ENCODE data around the gene PBRM1.
"Not testable (repeated sequence)": the region's sequence is repeated elsewhere in the genome, so short reads cannot be mapped to it uniquely, and the experiment has no call there.

PBRM1 gene

DNA sequence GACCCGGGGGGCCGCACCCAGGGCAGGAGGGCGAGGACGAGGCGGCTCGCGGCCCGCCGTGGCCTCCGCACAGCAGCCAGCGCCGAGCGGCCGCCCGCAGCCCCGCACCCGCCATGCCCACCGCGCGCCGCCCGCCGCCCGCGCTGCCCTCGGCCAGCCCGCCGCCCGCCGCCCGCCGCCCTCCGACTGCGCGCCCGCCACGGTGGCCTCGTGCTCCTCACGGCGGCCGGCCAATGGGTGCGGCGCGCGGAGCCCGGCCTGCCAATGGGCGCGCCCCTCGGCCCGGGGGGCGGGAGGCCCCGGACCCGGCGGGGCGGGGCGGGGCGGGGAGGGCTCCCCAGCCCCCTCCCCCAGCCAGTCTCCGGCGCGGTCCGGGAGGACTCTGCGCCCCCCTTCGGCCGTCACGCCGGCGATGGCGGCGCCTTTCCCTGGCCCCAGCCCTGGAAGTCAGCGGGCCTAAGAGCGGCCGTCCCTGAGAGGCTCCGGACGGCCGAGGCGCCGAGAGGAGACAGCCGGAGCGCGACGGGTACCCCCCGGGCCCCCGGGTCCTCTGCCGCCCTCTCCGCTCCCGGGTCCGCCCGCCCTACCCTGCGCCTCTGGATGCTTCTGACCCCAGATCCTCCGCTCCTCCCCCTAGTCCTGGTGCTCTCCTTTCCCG, 152.0 kb downstream of the PBRM1 start, which contains the start of gene NT5DC2:
Gene NT5DC2 (minus strand): TSS at position 235 of the 658 bp plus-strand sequence. CDS start 120 bp downstream, at position 115.
- peak; percentile 64 for DNase-seq

- DNase-seq = peak; percentile 28
These were observed 152.7 kb downstream of the PBRM1 start for GRCh38 chr3:52532838-52533622.

DNA sequence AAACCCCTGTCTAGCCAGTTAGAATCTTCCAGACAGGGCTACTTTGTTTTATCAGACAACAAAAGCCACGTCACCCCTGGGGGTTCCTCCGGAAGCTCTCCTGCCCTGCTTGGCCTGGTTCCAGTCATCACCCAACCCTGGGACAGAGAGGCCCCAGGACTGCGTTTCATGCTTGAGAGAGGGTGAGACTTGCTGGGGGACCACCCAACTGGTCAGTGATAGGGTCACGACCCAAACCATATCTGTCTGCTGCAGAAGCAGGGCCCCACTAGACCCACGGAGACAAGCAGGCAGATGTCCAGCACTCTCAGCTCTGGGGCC, 153.2 kb downstream of the PBRM1 start:
- DNase-seq = peak; percentile 31

- no peak for DNase-seq
These were observed 153.7 kb downstream of the PBRM1 start for GRCh38 chr3:52531860-52532516.

- DNase-seq = no peak
These were observed 154.5 kb downstream of the PBRM1 start for GRCh38 chr3:52530918-52531826.

DNA sequence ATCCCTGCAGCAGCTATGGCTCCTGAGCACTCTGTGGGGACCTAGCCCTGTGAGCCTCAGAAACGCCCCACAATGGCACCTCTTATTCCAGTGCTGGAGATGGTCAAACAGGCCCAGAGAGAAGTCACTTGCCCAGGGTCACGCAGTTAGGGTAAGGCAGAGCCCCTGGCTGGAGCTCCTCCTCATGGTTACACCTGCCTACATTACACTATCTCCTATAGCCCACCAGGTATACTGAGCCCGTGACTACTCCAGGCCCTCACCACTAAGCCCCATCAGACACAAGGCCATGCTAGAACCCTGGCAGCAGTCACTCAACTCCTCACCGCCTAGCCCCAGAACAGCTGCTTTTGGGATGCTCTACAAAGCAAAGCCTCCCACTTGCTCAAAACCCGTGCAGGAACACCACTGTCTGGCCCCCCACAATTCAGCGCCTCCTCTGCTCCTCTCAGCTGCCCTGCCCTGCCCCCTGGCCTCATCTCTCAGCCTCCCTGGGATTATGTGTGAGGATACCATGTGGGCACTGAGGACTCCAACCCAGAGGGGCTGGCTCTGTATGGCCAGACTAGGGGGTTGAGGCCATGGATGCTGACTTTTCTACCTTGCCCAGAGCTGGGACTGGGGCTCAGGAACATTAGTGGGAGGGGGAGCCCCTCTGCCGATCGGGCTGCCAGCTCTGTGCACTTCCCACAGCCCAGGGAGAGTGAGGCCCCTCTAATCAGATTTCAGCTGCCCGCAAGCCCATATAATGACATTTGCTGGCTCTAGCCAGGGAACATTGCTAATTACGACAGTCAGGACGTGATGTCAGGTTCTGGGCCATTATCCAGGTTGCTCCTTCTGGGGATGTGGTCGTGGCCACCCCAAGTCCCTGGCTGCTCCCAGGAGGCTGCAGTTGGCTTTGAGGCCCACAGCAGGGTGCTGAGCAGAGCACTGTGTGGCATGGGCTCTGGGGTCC, 156.1 kb downstream of the PBRM1 start:
- no peak for DNase-seq

DNA sequence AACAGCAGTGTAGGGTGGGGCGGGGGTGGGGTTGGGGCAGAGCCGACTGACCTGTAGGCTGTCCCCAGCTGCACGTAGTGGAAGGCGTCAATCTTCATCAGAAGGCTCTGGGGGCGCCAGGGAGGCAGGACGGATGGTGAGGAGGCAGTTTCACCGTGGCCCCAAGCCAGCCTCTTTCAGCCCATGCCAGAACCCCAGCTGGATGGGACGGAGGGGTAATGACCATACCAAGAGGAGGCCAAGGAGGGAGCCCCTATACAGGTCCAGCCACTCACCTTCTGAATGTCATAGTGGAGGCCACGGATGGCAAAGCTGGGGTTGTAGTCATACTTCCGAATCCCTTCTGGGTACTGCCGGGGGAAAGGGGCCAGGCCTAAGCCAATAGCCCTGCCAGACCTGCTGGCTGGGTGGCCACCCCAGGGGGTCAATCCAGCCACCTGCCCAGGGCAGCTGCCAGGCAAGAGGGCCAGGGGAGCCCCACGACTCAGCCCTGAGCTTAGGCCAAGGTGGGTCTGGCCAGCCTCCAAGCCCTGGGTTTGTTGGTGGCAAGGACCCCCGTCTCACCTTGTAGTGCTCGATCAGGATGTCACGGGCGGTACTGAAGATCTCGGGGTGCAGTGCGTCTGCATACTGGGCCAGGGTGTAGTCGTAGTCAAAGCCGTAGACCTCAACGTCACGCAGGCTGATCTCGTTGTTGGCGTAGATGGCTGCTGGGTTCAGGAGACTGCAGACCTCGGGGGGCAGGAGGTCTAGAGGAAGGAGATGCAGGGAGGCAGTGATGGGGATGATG, 156.9 kb downstream of the PBRM1 start:
- no peak for DNase-seq

- no peak for DNase-seq
These were observed 157.8 kb downstream of the PBRM1 start for GRCh38 chr3:52527732-52528585.

DNA sequence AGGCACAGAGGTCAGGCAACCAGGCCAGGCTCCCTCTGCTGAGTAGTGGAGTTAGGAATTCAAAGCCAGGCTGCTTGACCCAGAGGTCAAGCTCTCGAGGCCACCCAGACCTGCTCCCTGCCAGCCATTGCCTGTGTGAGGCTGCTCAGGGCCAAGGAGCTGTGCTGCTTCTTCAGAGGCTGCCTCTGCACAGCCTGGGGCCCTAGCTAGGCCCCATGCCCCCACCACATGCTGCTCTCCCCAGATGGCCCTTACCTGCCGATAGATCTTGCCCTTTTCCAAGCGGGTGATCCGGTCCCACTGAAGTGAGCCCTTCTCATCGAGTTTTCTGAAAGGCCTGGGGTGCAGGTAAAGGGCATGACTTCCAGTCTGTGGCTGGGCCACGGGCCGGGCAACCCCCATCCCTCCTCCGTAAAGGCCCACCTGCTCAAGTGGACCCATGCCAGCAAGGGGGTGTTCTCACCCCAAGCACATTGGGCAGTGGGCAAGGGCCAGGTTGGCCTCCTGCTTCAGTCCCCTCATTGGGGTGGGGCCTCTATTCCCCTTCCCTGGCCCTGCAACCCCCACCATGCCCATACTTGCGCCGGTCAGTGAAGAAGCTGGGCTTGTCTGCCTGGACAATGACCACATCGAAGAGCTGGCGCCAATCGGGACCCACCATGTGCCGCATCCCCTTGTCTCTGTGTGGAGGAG, 158.5 kb downstream of the PBRM1 start:
- DNase-seq = no peak

- not testable (repeated sequence) for DNase-seq
These were observed 159.1 kb downstream of the PBRM1 start for GRCh38 chr3:52526671-52527038.

GRCh38 chr3:52525680-52526561, 159.8 kb downstream of the PBRM1 start:
- no peak for DNase-seq

- DNase-seq = no peak
These were observed 160.7 kb downstream of the PBRM1 start for GRCh38 chr3:52524752-52525679.

- DNase-seq = no peak
These were observed 161.4 kb downstream of the PBRM1 start for GRCh38 chr3:52524258-52524751.

GRCh38 chr3:52523386-52524257, 162.1 kb downstream of the PBRM1 start:
- no peak for DNase-seq

DNA sequence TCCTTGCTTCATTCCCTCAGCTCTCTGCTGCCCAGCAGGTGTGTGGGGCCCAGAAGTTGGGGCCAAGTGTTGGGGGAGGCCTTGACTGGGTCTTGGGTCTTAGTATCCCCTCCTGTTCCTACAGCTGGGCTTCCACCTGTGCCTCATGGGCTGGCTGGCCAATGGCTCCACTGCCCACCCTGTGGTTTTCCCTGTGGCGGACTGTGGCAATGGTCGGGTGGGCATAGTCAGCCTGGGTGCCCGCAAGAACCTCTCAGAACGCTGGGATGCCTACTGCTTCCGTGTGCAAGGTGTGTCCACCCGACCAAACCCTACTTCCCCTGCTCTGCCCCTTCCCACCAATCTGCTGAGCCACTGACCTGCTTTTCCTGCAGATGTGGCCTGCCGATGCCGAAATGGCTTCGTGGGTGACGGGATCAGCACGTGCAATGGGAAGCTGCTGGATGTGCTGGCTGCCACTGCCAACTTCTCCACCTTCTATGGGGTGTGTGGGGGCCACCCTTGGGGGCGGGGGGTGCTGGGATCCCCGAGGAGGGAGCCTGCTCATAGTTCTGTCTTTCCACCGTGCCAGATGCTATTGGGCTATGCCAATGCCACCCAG, 163.0 kb downstream of the PBRM1 start:
- no peak for DNase-seq
